Stimulated activated CD8-positive, alpha-beta memory T cell treated with anti-CD3 and anti-CD28 coated beads, Interleukin-7, amount 100 ng/mL, for 24 hours (primary cell): Measurements from ENCODE around the gene WDR13.
"Not testable (repeated sequence)": the region's sequence is repeated elsewhere in the genome, so short reads cannot be mapped to it uniquely, and the experiment has no call there.

Source experiments
- DNase-seq: peaks from one replicate; pipeline ENCODE4 v3.0.0-alpha.2; 2020; ENCODE audit warnings: low read depth

Gene WDR13

GRCh38 chrX:48597353-48598264, at the start of gene WDR13:
Gene WDR13 (plus strand): TSS chrX:48597492. CDS start chrX:48597997, 505 bp downstream.
- peak; percentile 72 for DNase-seq

- DNase-seq = no peak
Measured at GRCh38 chrX:48548871-48549270, 48.4 kb upstream of the WDR13 start.

GRCh38 chrX:48555731-48556325, 41.5 kb upstream of the WDR13 start:
- not testable (repeated sequence) for DNase-seq

- DNase-seq = no peak
Measured at GRCh38 chrX:48558271-48558670, 39.0 kb upstream of the WDR13 start.

- no peak for DNase-seq
Measured at GRCh38 chrX:48559636-48560035, 37.7 kb upstream of the WDR13 start.

GRCh38 chrX:48560056-48560455, 37.2 kb upstream of the WDR13 start:
- no peak for DNase-seq

- DNase-seq = no peak
Measured at GRCh38 chrX:48560681-48561080, 36.6 kb upstream of the WDR13 start.

GRCh38 chrX:48569958-48570357, 27.3 kb upstream of the WDR13 start:
- no peak for DNase-seq

GRCh38 chrX:48573690-48574269, 23.5 kb upstream of the WDR13 start:
- no peak for DNase-seq

- peak; percentile 73 for DNase-seq
Measured at GRCh38 chrX:48574270-48575266, 22.7 kb upstream of the WDR13 start, which contains the start of gene RBM3. Gene RBM3 (plus strand): TSS chrX:48574484. CDS start chrX:48575181, 697 bp downstream.

GRCh38 chrX:48575642-48576041, 21.6 kb upstream of the WDR13 start:
- DNase-seq = no peak

- DNase-seq = no peak
Measured at GRCh38 chrX:48576108-48576507, 21.2 kb upstream of the WDR13 start.

- DNase-seq = no peak
Measured at GRCh38 chrX:48578661-48579128, 18.6 kb upstream of the WDR13 start.

GRCh38 chrX:48579259-48579658, 18.0 kb upstream of the WDR13 start:
- DNase-seq = no peak

GRCh38 chrX:48580662-48581061, 16.6 kb upstream of the WDR13 start:
- no peak for DNase-seq

- DNase-seq = no peak
Measured at GRCh38 chrX:48584698-48585097, 12.6 kb upstream of the WDR13 start.

- no peak for DNase-seq
Measured at GRCh38 chrX:48589482-48590162, 7.7 kb upstream of the WDR13 start.

GRCh38 chrX:48590203-48591103, 6.8 kb upstream of the WDR13 start:
- no peak for DNase-seq

- no peak for DNase-seq
Measured at GRCh38 chrX:48591255-48591791, 6.0 kb upstream of the WDR13 start.

GRCh38 chrX:48592971-48593370, 4.3 kb upstream of the WDR13 start:
- no peak for DNase-seq
